ENCODE measurements around the gene SKA1. TPM values are rescaled to one million over a fixed set of nuclear protein-coding genes. Genes with fewer than 3 reads are reported as not detected.

The SKA1 gene
- polyA plus RNA-seq, 1 donor from 2014 or later = 0.97 TPM

DNA sequence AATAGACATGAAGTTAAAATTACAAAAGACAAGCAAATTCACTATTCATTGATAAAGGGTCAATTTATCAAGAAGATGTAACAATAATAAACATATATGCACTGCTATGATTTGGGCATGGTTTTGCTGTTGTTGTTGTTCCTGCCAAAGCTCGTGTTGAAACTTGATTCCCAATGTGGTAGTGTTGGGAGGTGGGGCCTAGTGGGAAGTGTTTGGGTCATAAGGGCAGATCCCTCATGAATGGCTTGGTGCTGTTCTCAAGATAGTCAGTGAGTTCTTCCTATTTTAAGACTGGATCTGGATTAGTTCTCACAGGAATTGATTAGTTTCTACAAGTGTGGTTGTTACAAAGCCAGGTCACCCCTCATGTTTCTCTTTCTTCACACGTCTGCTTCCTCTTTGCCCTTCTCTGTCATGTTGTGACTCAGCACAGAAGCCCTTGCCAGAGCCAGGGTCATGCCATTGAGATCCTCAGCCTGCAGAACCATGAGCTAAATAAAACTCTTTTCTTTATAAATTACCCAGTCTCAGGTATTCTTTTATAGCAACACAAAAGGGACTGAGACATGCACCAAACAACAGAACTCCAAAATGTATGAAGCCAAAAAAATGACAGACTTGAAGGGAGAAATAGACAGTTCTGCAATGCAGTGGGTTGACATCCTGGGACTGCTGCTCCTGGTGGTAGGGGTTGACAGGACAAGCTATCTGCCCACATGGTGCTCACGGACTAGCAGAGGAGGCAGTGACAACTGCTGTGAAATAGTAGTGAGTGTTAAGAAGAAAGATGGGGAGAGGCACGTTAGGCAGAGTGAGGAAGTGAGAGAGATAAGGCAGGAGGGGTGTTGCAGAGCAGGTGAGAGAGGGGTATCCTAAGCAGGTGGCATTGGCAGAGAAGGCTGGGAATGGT lies 18.6 kb upstream of the SKA1 start:
- Histone ChIP-seq H3K79me2 (replicated peaks; ENCODE audit: insufficient read depth, low read length) (no peaks in the 10 kb centered on the region), H3K27ac (ENCODE audit: low read length) (no peak overlapping the region), H4K20me1 (ENCODE audit: insufficient read depth) (no peaks in the 10 kb centered on the region), H3K4me2 (ENCODE audit: low read length) (no peak overlapping the region), H3K9ac (ENCODE audit: low read length) (no peak overlapping the region), H2AFZ (ENCODE audit: low read depth, low read length) (no peak overlapping the region), H3K9me3 (ENCODE audit: low read length) (no peaks in the 10 kb centered on the region), H3K27me3 (ENCODE audit: insufficient read depth, low read depth, low read length) (no peaks in the 10 kb centered on the region), H3K36me3 (ENCODE audit: insufficient read depth, low read length) (no peaks in the 10 kb centered on the region), H3F3A (ENCODE audit: insufficient read depth, low read length, poor library complexity, severe bottlenecking) (no peaks in the 10 kb centered on the region), H3K9me2 (ENCODE audit: insufficient read depth, low read length) (no peaks in the 10 kb centered on the region), H3K4me3 (ENCODE audit: low read length) (no peak overlapping the region)
- TF ChIP-seq EP300 (conservative IDR thresholded peaks at IDR 0.05; ENCODE audit: poor library complexity, severe bottlenecking) (no peak), POLR2AphosphoS5 (IDR thresholded peaks at IDR 0.05) (no peak), MXI1 (conservative IDR thresholded peaks at IDR 0.05; ENCODE audit: poor library complexity, severe bottlenecking) (no peak), RAD21 (conservative IDR thresholded peaks at IDR 0.05) (no peak), EZH2 (IDR thresholded peaks at IDR 0.05; ENCODE audit: borderline replicate concordance, insufficient read depth, low read length, poor library complexity, severe bottlenecking) (no peak), TAF1 (IDR thresholded peaks at IDR 0.05; ENCODE audit: low read depth) (no peak), SMC3 (conservative IDR thresholded peaks at IDR 0.05; ENCODE audit: poor library complexity) (no peak)
- TF ChIP-seq, protein P1, sequence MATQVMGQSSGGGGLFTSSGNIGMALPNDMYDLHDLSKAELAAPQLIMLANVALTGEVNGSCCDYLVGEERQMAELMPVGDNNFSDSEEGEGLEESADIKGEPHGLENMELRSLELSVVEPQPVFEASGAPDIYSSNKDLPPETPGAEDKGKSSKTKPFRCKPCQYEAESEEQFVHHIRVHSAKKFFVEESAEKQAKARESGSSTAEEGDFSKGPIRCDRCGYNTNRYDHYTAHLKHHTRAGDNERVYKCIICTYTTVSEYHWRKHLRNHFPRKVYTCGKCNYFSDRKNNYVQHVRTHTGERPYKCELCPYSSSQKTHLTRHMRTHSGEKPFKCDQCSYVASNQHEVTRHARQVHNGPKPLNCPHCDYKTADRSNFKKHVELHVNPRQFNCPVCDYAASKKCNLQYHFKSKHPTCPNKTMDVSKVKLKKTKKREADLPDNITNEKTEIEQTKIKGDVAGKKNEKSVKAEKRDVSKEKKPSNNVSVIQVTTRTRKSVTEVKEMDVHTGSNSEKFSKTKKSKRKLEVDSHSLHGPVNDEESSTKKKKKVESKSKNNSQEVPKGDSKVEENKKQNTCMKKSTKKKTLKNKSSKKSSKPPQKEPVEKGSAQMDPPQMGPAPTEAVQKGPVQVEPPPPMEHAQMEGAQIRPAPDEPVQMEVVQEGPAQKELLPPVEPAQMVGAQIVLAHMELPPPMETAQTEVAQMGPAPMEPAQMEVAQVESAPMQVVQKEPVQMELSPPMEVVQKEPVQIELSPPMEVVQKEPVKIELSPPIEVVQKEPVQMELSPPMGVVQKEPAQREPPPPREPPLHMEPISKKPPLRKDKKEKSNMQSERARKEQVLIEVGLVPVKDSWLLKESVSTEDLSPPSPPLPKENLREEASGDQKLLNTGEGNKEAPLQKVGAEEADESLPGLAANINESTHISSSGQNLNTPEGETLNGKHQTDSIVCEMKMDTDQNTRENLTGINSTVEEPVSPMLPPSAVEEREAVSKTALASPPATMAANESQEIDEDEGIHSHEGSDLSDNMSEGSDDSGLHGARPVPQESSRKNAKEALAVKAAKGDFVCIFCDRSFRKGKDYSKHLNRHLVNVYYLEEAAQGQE (IDR thresholded peaks at IDR 0.05; ENCODE audit: borderline replicate concordance) = no peak
- TF ChIP-seq, protein P2, sequence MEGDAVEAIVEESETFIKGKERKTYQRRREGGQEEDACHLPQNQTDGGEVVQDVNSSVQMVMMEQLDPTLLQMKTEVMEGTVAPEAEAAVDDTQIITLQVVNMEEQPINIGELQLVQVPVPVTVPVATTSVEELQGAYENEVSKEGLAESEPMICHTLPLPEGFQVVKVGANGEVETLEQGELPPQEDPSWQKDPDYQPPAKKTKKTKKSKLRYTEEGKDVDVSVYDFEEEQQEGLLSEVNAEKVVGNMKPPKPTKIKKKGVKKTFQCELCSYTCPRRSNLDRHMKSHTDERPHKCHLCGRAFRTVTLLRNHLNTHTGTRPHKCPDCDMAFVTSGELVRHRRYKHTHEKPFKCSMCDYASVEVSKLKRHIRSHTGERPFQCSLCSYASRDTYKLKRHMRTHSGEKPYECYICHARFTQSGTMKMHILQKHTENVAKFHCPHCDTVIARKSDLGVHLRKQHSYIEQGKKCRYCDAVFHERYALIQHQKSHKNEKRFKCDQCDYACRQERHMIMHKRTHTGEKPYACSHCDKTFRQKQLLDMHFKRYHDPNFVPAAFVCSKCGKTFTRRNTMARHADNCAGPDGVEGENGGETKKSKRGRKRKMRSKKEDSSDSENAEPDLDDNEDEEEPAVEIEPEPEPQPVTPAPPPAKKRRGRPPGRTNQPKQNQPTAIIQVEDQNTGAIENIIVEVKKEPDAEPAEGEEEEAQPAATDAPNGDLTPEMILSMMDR (IDR thresholded peaks at IDR 0.05; ENCODE audit: poor library complexity, severe bottlenecking) = no peak

DNA sequence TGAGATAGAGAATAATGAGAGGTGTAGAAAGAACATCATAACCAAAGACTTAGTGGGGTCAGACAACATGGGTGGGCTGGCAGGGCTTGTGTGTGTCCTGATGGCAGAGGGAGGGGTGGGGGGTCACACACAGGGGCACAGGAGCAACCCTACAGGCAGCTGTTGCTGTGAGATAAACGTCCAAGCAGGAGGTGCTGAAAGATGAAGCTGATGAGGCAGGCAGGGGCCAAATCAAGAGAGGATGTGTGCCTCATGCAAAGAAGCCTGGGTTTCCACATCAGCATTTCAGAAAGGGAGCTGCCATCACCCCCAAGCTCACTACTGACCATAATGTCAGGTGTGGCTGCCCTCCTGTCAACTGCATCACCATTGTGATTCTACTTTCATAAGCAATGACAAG lies 16.0 kb upstream of the SKA1 start:
- H3K4me2 ChIP-seq (ENCODE audit: low read length) = no peak overlapping the region
- no peaks in the 10 kb centered on the region for H3K27me3 ChIP-seq (ENCODE audit: insufficient read depth, low read depth, low read length)
- no peak overlapping the region for H2AFZ ChIP-seq (ENCODE audit: low read depth, low read length)
- H3K9me3 ChIP-seq (ENCODE audit: low read length) = no peaks in the 10 kb centered on the region
- no peaks in the 10 kb centered on the region for H3F3A ChIP-seq (ENCODE audit: insufficient read depth, low read length, poor library complexity, severe bottlenecking)
- TF ChIP-seq, protein P1 (IDR thresholded peaks at IDR 0.05; ENCODE audit: borderline replicate concordance) = no peak
- TF ChIP-seq EZH2 (IDR thresholded peaks at IDR 0.05; ENCODE audit: borderline replicate concordance, insufficient read depth, low read length, poor library complexity, severe bottlenecking) = no peak
- TF ChIP-seq, protein P2 (IDR thresholded peaks at IDR 0.05; ENCODE audit: poor library complexity, severe bottlenecking) = no peak
- TF ChIP-seq RAD21 (conservative IDR thresholded peaks at IDR 0.05) = no peak
- TF ChIP-seq EP300 (conservative IDR thresholded peaks at IDR 0.05; ENCODE audit: poor library complexity, severe bottlenecking) = no peak
- TF ChIP-seq MXI1 (conservative IDR thresholded peaks at IDR 0.05; ENCODE audit: poor library complexity, severe bottlenecking) = no peak
- TF ChIP-seq SMC3 (conservative IDR thresholded peaks at IDR 0.05; ENCODE audit: poor library complexity) = no peak
- no peak for TF ChIP-seq POLR2AphosphoS5 (IDR thresholded peaks at IDR 0.05)
- no peak for TF ChIP-seq TAF1 (IDR thresholded peaks at IDR 0.05; ENCODE audit: low read depth)
- H3K9me2 ChIP-seq (ENCODE audit: insufficient read depth, low read length) = no peaks in the 10 kb centered on the region
- no peak overlapping the region for H3K27ac ChIP-seq (ENCODE audit: low read length)
- no peak overlapping the region for H3K9ac ChIP-seq (ENCODE audit: low read length)
- H4K20me1 ChIP-seq (ENCODE audit: insufficient read depth) = no peaks in the 10 kb centered on the region
- H3K36me3 ChIP-seq (ENCODE audit: insufficient read depth, low read length) = no peaks in the 10 kb centered on the region
- no peaks in the 10 kb centered on the region for H3K79me2 ChIP-seq (replicated peaks; ENCODE audit: insufficient read depth, low read length)
- H3K4me3 ChIP-seq (ENCODE audit: low read length) = no peak overlapping the region

All from neural cell (in vitro differentiated cells).